Body of pancreas (tissue), 4 donors: Measurements from ENCODE around the gene CACNA1G. TPM values are rescaled to one million over a fixed set of nuclear protein-coding genes. Genes with fewer than 3 reads are reported as not detected.

Source experiments
- ATAC-seq: fragments of 150-250 bp; one replicate; pipeline ENCODE4 v1.9.1; 2016
- DNase-seq, 4 donors: peaks; one replicate each; pipeline ENCODE4 v3.0.0-alpha.2; 2019
- H3K27ac ChIP-seq, 4 donors: fragments of 200-600 bp; sonication (generic); 1 replicate in 3 of 4; 2 replicates in 1 of 4; pipeline versions ENCODE4 v1.5.1 to v1.6.1; 2016 to 2019; ENCODE audit warnings: mild to moderate bottlenecking in 1 of 4, mixed read lengths in 1 of 4, moderate library complexity in 1 of 4
- H3K27me3 ChIP-seq, 2 donors: fragments of 200-600 bp; sonication (generic); one replicate each; pipeline ENCODE4 v1.6.0; 2016; ENCODE audit warnings: mild to moderate bottlenecking in 1 of 2
- H3K36me3 ChIP-seq, 2 donors: fragments of 200-600 bp; sonication (generic); replicated peaks in 1 of 2; 2 replicates each; pipeline ENCODE4 v1.5.1; 2016; ENCODE audit warnings: low read depth in 2 of 2; ENCODE audit not compliant: insufficient read depth in 1 of 2
- H3K4me1 ChIP-seq: fragments of 200-600 bp; sonication (generic); one replicate; pipeline ENCODE4 v1.6.0; 2016
- H3K4me3 ChIP-seq, 2 donors: fragments of 200-600 bp; sonication (generic); 1 replicate in 1 of 2; 2 replicates in 1 of 2; pipeline ENCODE4 v1.5.1; 2016 to 2019
- H3K9me3 ChIP-seq, 3 donors: fragments of 200-600 bp; sonication (generic); 1 replicate in 2 of 3; 2 replicates in 1 of 3; pipeline ENCODE4 v1.5.1; 2016
- POLR2A ChIP-seq, 3 donors: fragments of 450-650 bp; IDR thresholded peaks; one replicate each; pipeline ENCODE4 v1.6.1; 2016; ENCODE audit warnings: antibody characterized with exemption in 3 of 3, mild to moderate bottlenecking in 2 of 3
- WGBS, 2 donors: methylation state at CpG; one replicate each; pipeline ENCODE4 v1.1.5; 2017; 5-methylcytosine and 5-hydroxymethylcytosine counted together
- intact Hi-C: fragments of 100-400 bp; cut with DNase I; formaldehyde crosslinking; loops from one replicate; pipeline ENCODE4 v1.15.1; 2023
- total RNA-seq, 2 donors: library from RNA; depleted of rRNA; stranded (reverse); fragments of >200 nt; gene quantifications; one replicate each; pipeline ENCODE4 v1.1.0, GENCODE V29; 2016
- TF ChIP-seq, protein P1 (sequence below), 7 experiments: fragments of 450-650 bp in 4 of 7; fragments of 200-600 bp in 3 of 7; sonication (generic) in 3 of 7; IDR thresholded peaks; one replicate each; pipeline ENCODE4 v1.5.1; 2016 to 2019; ENCODE audit warnings: antibody characterized with exemption in 7 of 7

The CACNA1G gene
- total RNA-seq, 2 donors from 2014 or later, result 0.26 to 0.33 TPM

DNA sequence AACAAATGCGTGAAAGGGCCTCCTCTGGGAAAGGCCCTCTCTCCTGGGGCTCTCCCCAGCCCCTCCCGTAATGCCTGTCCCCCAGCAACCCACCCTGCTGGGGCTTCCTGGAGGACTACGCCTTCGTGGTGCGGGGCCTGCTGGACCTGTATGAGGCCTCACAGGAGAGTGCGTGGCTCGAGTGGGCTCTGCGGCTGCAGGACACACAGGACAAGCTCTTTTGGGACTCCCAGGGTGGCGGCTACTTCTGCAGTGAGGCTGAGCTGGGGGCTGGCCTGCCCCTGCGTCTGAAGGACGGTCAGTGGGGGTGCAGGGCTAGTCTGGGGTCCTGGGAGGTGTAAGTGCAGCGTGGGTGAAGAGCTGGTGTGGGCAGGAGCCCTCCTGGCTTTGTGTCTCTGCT lies 8.6 kb upstream of the CACNA1G start:
- Histone ChIP-seq H3K9me3 (no peaks in the 10 kb centered on the region), H3K27me3 (no peaks in the 10 kb centered on the region), H3K27ac (no peak overlapping the region), H3K4me1 (peaks cover 23% of the 10 kb centered on the region), H3K4me3 (no peak overlapping the region), H3K36me3 (peaks cover 0 to 2% of the 10 kb centered on the region in 2 donors)
- no peak for ATAC-seq
- DNase-seq, result no peak
- intact Hi-C loops, result loop anchor here (5.0 to 10.0 kb wide), 3 partner anchors 70 to 293 kb away; no protein-coding TSS in a partner anchor
- 95 to 100% methylated on average over 2 to 12 of the region's 12 CpGs for WGBS, 2 donors
- TF ChIP-seq, protein P1, sequence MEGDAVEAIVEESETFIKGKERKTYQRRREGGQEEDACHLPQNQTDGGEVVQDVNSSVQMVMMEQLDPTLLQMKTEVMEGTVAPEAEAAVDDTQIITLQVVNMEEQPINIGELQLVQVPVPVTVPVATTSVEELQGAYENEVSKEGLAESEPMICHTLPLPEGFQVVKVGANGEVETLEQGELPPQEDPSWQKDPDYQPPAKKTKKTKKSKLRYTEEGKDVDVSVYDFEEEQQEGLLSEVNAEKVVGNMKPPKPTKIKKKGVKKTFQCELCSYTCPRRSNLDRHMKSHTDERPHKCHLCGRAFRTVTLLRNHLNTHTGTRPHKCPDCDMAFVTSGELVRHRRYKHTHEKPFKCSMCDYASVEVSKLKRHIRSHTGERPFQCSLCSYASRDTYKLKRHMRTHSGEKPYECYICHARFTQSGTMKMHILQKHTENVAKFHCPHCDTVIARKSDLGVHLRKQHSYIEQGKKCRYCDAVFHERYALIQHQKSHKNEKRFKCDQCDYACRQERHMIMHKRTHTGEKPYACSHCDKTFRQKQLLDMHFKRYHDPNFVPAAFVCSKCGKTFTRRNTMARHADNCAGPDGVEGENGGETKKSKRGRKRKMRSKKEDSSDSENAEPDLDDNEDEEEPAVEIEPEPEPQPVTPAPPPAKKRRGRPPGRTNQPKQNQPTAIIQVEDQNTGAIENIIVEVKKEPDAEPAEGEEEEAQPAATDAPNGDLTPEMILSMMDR (IDR thresholded peaks at IDR 0.05), result no peak
- no peak for TF ChIP-seq POLR2A (IDR thresholded peaks at IDR 0.05)

- no peak for DNase-seq
- TF ChIP-seq, protein P1 (IDR thresholded peaks at IDR 0.05), result no peak
- no peak for TF ChIP-seq POLR2A (IDR thresholded peaks at IDR 0.05)
- Histone ChIP-seq H3K27ac (no peak overlapping the region), H3K36me3 (peaks cover 0 to 2% of the 10 kb centered on the region in 2 donors), H3K4me3 (no peak overlapping the region), H3K27me3 (peaks cover 0 to 4% of the 10 kb centered on the region in 2 donors), H3K9me3 (no peaks in the 10 kb centered on the region), H3K4me1 (peaks cover 13% of the 10 kb centered on the region)
- 92 to 93% methylated on average over 6 to 17 of the region's 17 CpGs for WGBS, 2 donors
- no peak for ATAC-seq
- intact Hi-C loops, result loop anchor here (5.0 to 10.0 kb wide), 3 partner anchors 68 to 291 kb away; no protein-coding TSS in a partner anchor
Observed at GRCh38 chr17:50554201-50554600, 6.3 kb upstream of the CACNA1G start.

DNA sequence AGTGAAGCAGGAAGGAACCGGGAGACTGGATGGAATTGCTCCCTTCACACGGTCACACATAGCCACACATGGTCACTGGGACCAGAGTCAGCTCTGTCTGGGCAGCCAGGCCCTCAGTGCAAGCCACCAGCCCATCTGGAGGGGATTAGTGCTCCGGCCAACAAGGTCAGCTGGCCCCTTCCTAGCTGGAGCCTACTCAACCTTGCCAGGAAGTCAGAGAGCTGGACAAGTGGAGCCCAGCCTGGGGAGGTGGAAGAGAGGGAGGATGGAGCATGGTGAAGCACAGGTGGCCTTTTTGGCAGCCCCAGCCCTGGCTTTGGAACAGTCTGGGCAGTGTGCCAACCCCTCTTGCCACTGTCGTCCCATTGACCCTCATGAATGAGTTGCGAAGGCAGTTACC lies 3.7 kb upstream of the CACNA1G start:
- H3K36me3 ChIP-seq, result no peaks in the 10 kb centered on the region
- no peak overlapping the region for H3K4me3 ChIP-seq
- H3K27me3 ChIP-seq, result peaks cover 0 to 23% of the 10 kb centered on the region in 2 donors
- DNase-seq, result peak in 1 of 4 donors; percentile 59
- intact Hi-C loops, result loop anchor here (10.0 kb wide), 1 partner anchor 288 kb away; no protein-coding TSS in a partner anchor
- 59% methylated on average over 5 of the region's 5 CpGs; no CpG with 5 or more reads in 1 of the 2 donors for WGBS, 2 donors
- H3K9me3 ChIP-seq, result no peaks in the 10 kb centered on the region
- H3K27ac ChIP-seq, result no peak overlapping the region
- no peak for ATAC-seq
- peaks cover 29% of the 10 kb centered on the region for H3K4me1 ChIP-seq
- TF ChIP-seq POLR2A (IDR thresholded peaks at IDR 0.05), result no peak
- TF ChIP-seq, protein P1 (IDR thresholded peaks at IDR 0.05), result no peak

- H3K4me1 ChIP-seq, result peaks cover 29% of the 10 kb centered on the region
- intact Hi-C loops, result loop anchor here (10.0 kb wide), 1 partner anchor 287 kb away; no protein-coding TSS in a partner anchor
- TF ChIP-seq, protein P1 (IDR thresholded peaks at IDR 0.05), result no peak
- TF ChIP-seq POLR2A (IDR thresholded peaks at IDR 0.05), result no peak
Observed at GRCh38 chr17:50557630-50558029, 2.9 kb upstream of the CACNA1G start.

GRCh38 chr17:50558091-50558490 lies 2.4 kb upstream of the CACNA1G start:
- H3K4me1 ChIP-seq, result peaks cover 29% of the 10 kb centered on the region
- no peak for TF ChIP-seq POLR2A (IDR thresholded peaks at IDR 0.05)
- no peak overlapping the region for H3K27ac ChIP-seq
- ATAC-seq (no peak), DNase-seq (no peak)
- H3K36me3 ChIP-seq, result no peaks in the 10 kb centered on the region
- intact Hi-C loops, result loop anchor here (10.0 kb wide), 1 partner anchor 287 kb away; no protein-coding TSS in a partner anchor
- H3K4me3 ChIP-seq, result no peak overlapping the region
- 66 to 72% methylated on average over 4 of the region's 4 CpGs for WGBS, 2 donors
- H3K27me3 ChIP-seq, result peaks cover 0 to 23% of the 10 kb centered on the region in 2 donors
- H3K9me3 ChIP-seq, result no peaks in the 10 kb centered on the region

More at GRCh38 chr17:50557630-50558029, 2.9 kb upstream of the CACNA1G start:
- Histone ChIP-seq H3K27ac (no peak overlapping the region), H3K36me3 (no peaks in the 10 kb centered on the region), H3K27me3 (peaks cover 0 to 23% of the 10 kb centered on the region in 2 donors), H3K4me3 (no peak overlapping the region), H3K9me3 (no peaks in the 10 kb centered on the region)
- WGBS, 2 donors, result 71 to 84% methylated on average over 4 of the region's 4 CpGs
- DNase-seq, result no peak
- no peak for ATAC-seq
